B cell (primary cell): ENCODE results near the gene C2orf42. TPM values are rescaled to one million over a fixed set of nuclear protein-coding genes. Genes with fewer than 3 reads are reported as not detected.
A peak's percentile ranks its signal among the peaks of the same experiment; 100 is the strongest.

Experiments
- ATAC-seq: fragments of 200-7000 bp; cut with Tn5 transposase; one replicate; pipeline ENCODE4 v1.10.0; 2021; ENCODE audit warnings: low read depth, mild to moderate bottlenecking, moderate number of reproducible peaks, moderate library complexity
- CTCF ChIA-PET: fragments of 350-600 bp; sonication (Branson Sonifier 250); formaldehyde crosslinking; loops from one replicate; lab custom pipeline; 2021; ENCODE audit warnings: antibody characterized with exemption, inconsistent platforms; lab: Charles Lee
- POLR2A ChIA-PET: fragments of 350-600 bp; sonication (Branson Sonifier 250); formaldehyde crosslinking; loops from one replicate; lab custom pipeline; 2021; ENCODE audit warnings: antibody characterized with exemption; lab: Charles Lee
- DNase-seq: peaks from one replicate; pipeline ENCODE4 v3.0.0; 2013
- H2AFZ ChIP-seq: 2 replicates; pipeline ENCODE4 v1.6.1; 2012; ENCODE audit warnings: mild to moderate bottlenecking, low read depth, low read length; ENCODE audit not compliant: insufficient read depth, poor library complexity, severe bottlenecking
- H3K27ac ChIP-seq, 2 donors: 1 replicate in 1 of 2; 2 replicates in 1 of 2; pipeline ENCODE4 v1.5.1; 2012 to 2013; ENCODE audit warnings: low read length in 2 of 2, mild to moderate bottlenecking in 2 of 2, moderate library complexity in 1 of 2
- H3K27me3 ChIP-seq, 4 experiments: fragments of 200-600 bp in 1 of 4; sonication (generic) in 1 of 4; replicated peaks in 1 of 4; 1 replicate in 2 of 4; 2 replicates in 2 of 4; pipeline versions ENCODE4 v1.6.1 to v1.7.0; 2013 to 2016; ENCODE audit warnings: low read length in 3 of 4, mild to moderate bottlenecking in 2 of 4, mixed read lengths in 1 of 4, moderate library complexity in 1 of 4; ENCODE audit not compliant: insufficient read depth in 4 of 4, control insufficient read depth in 3 of 4; ENCODE audit errors: control extremely low read depth in 1 of 4
- H3K36me3 ChIP-seq, 2 experiments: replicated peaks in 1 of 2; 1 replicate in 1 of 2; 2 replicates in 1 of 2; pipeline versions ENCODE4 v1.6.1 to v1.7.1; 2013; ENCODE audit warnings: low read length in 1 of 2; ENCODE audit not compliant: insufficient read depth in 2 of 2, control insufficient read depth in 1 of 2; ENCODE audit errors: control extremely low read depth in 1 of 2, extremely low read depth in 1 of 2
- H3K4me1 ChIP-seq, 2 donors: fragments of 200-600 bp in 1 of 2; sonication (generic) in 1 of 2; 1 replicate in 1 of 2; 2 replicates in 1 of 2; pipeline versions ENCODE4 v1.5.1 to v1.6.1; 2013 to 2017; ENCODE audit warnings: low read length in 2 of 2; ENCODE audit not compliant: control insufficient read depth in 2 of 2, insufficient read depth in 2 of 2
- H3K4me2 ChIP-seq: replicated peaks from 2 replicates; pipeline ENCODE3; 2012; ENCODE audit warnings: mild to moderate bottlenecking, low read depth, low read length; ENCODE audit not compliant: poor library complexity, severe bottlenecking
- H3K4me3 ChIP-seq, 5 experiments: fragments of 200-600 bp in 1 of 5; sonication (generic) in 1 of 5; 1 replicate in 3 of 5; 2 replicates in 2 of 5; pipeline versions ENCODE4 v1.5.1 to v1.7.0; 2011 to 2016; ENCODE audit warnings: low read length in 4 of 5, mild to moderate bottlenecking in 4 of 5, low read depth in 2 of 5, control low read depth in 1 of 5, moderate library complexity in 1 of 5; ENCODE audit not compliant: insufficient read depth in 1 of 5; ENCODE audit errors: control extremely low read depth in 1 of 5, extremely low read depth in 1 of 5
- H3K79me2 ChIP-seq: fragments of 200-600 bp; sonication (generic); one replicate; pipeline ENCODE4 v1.6.0; 2016; ENCODE audit warnings: low read length; ENCODE audit not compliant: control insufficient read depth, insufficient read depth
- H3K9ac ChIP-seq: fragments of 200-600 bp; sonication (generic); 2 replicates; pipeline ENCODE4 v1.6.1; 2017; ENCODE audit warnings: mild to moderate bottlenecking, low read length, moderate library complexity
- H3K9me3 ChIP-seq, 3 donors: one replicate each; pipeline versions ENCODE4 v1.6.1 to v1.7.1; 2013; ENCODE audit warnings: low read length in 2 of 3; ENCODE audit not compliant: control insufficient read depth in 2 of 3, insufficient read depth in 1 of 3; ENCODE audit errors: control extremely low read depth in 1 of 3
- H4K20me1 ChIP-seq: 2 replicates; pipeline ENCODE4 v1.6.0; 2012; ENCODE audit warnings: mild to moderate bottlenecking, low read length; ENCODE audit not compliant: insufficient read depth, control insufficient read depth, poor library complexity, severe bottlenecking
- H3K27ac Mint-ChIP-seq: one replicate; pipeline ENCODE4 v1.8.0; 2021; ENCODE audit warnings: mixed read lengths
- H3K27me3 Mint-ChIP-seq: one replicate; pipeline ENCODE4 v1.8.0; 2021; ENCODE audit warnings: mixed read lengths
- H3K4me1 Mint-ChIP-seq: one replicate; pipeline ENCODE4 v1.8.0; 2021; ENCODE audit warnings: mixed read lengths
- H3K4me3 Mint-ChIP-seq: one replicate; pipeline ENCODE4 v1.8.0; 2021; ENCODE audit warnings: mixed read lengths
- H3K9me3 Mint-ChIP-seq: one replicate; pipeline ENCODE4 v1.8.0; 2022; ENCODE audit warnings: mixed read lengths; ENCODE audit not compliant: insufficient read depth
- CTCF ChIP-seq: fragments of 200-600 bp; IDR thresholded peaks from one replicate; pipeline ENCODE4 v1.8.0; 2022; ENCODE audit warnings: antibody characterized with exemption, mild to moderate bottlenecking
- EZH2 ChIP-seq: IDR thresholded peaks from 2 replicates; pipeline ENCODE4 v1.6.1; 2012; ENCODE audit warnings: borderline replicate concordance, low read depth, mild to moderate bottlenecking, moderate library complexity, low read length; ENCODE audit not compliant: insufficient read depth, poor library complexity, severe bottlenecking
- WGBS: methylation state at CpG from one replicate; pipeline ENCODE4 v1.1.5; 2013; ENCODE audit warnings: missing lambda C conversion rate; ENCODE audit not compliant: insufficient coverage; 5-methylcytosine and 5-hydroxymethylcytosine counted together
- intact Hi-C: fragments of 100-400 bp; cut with micrococcal nuclease; formaldehyde crosslinking; loops from one replicate; pipeline ENCODE4 v1.10.0; 2022
- polyA plus RNA-seq: library from polyadenylated mRNA; depleted of rRNA; stranded (reverse); fragments of >200 nt; gene quantifications from 2 replicates; pipeline ENCODE4 v1.2.3, GENCODE V29; 2012
- total RNA-seq, 2 donors: library from RNA; stranded (reverse); fragments of 120-200 nt in 1 of 2; gene quantifications; 1 replicate in 1 of 2; 2 replicates in 1 of 2; pipeline versions ENCODE4 v1.2.3 to v1.2.4, GENCODE V29; 2013 to 2022

C2orf42 gene
- total and polyA plus RNA-seq, 2 donors (not counting 1 experiment from before 2014, with no cell fraction given) = 13.0 to 42.9 TPM

- TF ChIP-seq CTCF = no peak
- TF ChIP-seq EZH2 = no peak
- Mint-ChIP-seq H3K9me3 (no peaks in the 10 kb centered on the region), H3K27ac (peak overlapping the region; percentile 79), H3K4me1 (peaks cover 43% of the 10 kb centered on the region), H3K4me3 (no peak overlapping the region), H3K27me3 (no peaks in the 10 kb centered on the region)
- Histone ChIP-seq H3K27ac (no peak overlapping the region), H3K4me2 (no peak overlapping the region), H3K9ac (no peak overlapping the region), H2AFZ (no peak overlapping the region), H3K4me3 (no peak overlapping the region), H3K4me1 (peaks cover 24 to 32% of the 10 kb centered on the region in 2 donors), H3K36me3 (peaks cover 0 to 5% of the 10 kb centered on the region in 2 experiments), H4K20me1 (no peaks in the 10 kb centered on the region), H3K79me2 (peaks cover 11% of the 10 kb centered on the region), H3K27me3 (no peaks in the 10 kb centered on the region), H3K9me3 (no peaks in the 10 kb centered on the region)
- ATAC-seq = no peak
- intact Hi-C loops = no loop called here
- WGBS = 100% methylated on average over 3 of the region's 3 CpGs
- POLR2A ChIA-PET = interaction anchor here (0.6 to 1.1 kb wide), 2 partner anchors 74 to 231 kb away, joined by 4 read pairs; partner anchors contain the start of gene MXD1
- CTCF ChIA-PET = interaction anchor here (0.7 to 8.7 kb wide), 4 partner anchors 36 to 238 kb away, joined by 3 to 105 read pairs (median 51); partner anchors contain the start of genes MXD1 and PCBP1
- DNase-seq = no peak
These were observed 45.7 kb downstream of the C2orf42 start for GRCh38 chr2:70145144-70145490.

- no peaks in the 10 kb centered on the region for H3K27me3 Mint-ChIP-seq
- DNase-seq (no peak), ATAC-seq (no peak)
- no peak for TF ChIP-seq EZH2
- no peak for TF ChIP-seq CTCF
- Histone ChIP-seq H3K27ac (peak overlapping the region in 1 of 2 donors; percentile 97), H3K9ac (no peak overlapping the region), H3K27me3 (no peaks in the 10 kb centered on the region), H3K4me3 (no peak overlapping the region), H2AFZ (no peak overlapping the region), H4K20me1 (no peaks in the 10 kb centered on the region), H3K9me3 (no peaks in the 10 kb centered on the region), H3K4me1 (peaks cover 24 to 32% of the 10 kb centered on the region in 2 donors), H3K79me2 (peaks cover 11% of the 10 kb centered on the region), H3K36me3 (peaks cover 0 to under 1% of the 10 kb centered on the region in 2 experiments), H3K4me2 (no peak overlapping the region)
- ChIA-PET CTCF (interaction anchor here (0.7 to 8.7 kb wide), 8 partner anchors 36 to 237 kb away, joined by 3 to 105 read pairs (median 10); partner anchors contain the start of genes MXD1 and PCBP1), POLR2A (interaction anchor here (0.6 to 5.5 kb wide), 6 partner anchors 14 to 230 kb away, joined by 3 to 115 read pairs (median 16); partner anchors contain the start of genes C2orf42, MXD1 and PCBP1)
- H3K4me3 Mint-ChIP-seq = peak overlapping the region; percentile 3
- WGBS = 100% methylated on average over 21 of the region's 21 CpGs
- peaks cover 45% of the 10 kb centered on the region for H3K4me1 Mint-ChIP-seq
- peak overlapping the region; percentile 79 for H3K27ac Mint-ChIP-seq
- intact Hi-C loops = no loop called here
- no peaks in the 10 kb centered on the region for H3K9me3 Mint-ChIP-seq
These were observed 46.2 kb downstream of the C2orf42 start for GRCh38 chr2:70144443-70145143.
